Measurements from ENCODE around the gene CRBN.

The CRBN gene

DNA sequence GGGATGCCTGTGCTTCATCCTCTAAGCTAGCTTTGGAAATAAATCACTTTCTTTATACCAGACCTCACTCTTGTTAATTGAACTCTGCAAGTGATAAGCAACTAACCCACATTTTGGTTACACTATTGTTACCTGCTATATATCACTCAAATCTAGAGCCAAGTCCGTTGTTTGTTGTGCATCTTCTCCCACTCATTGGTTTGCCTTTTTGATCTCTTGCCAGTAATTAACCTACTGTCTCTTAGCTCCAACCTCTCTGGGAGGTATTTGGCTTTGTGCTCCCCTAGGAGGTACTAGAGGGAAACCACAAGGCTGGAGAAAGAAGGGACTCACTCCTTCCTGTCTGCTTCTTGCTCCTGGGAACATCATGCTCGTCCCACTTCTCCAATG is 12.8 kb upstream of the CRBN start:
- no peak for DNase-seq (ENCODE audit: low read depth)
- H3K4me3 ChIP-seq (ENCODE audit: low read depth, low read length), result no peak overlapping the region
- TF ChIP-seq CTCF (IDR thresholded peaks at IDR 0.05; ENCODE audit: insufficient read depth, low read depth, low read length, missing control alignments), result no peak

GRCh38 chr3:3191675-3192285 is 12.3 kb upstream of the CRBN start:
- DNase-seq (ENCODE audit: low read depth), result no peak
- H3K4me3 ChIP-seq (ENCODE audit: low read depth, low read length), result no peak overlapping the region
- no peak for TF ChIP-seq CTCF (IDR thresholded peaks at IDR 0.05; ENCODE audit: insufficient read depth, low read depth, low read length, missing control alignments)

- no peak for TF ChIP-seq CTCF (IDR thresholded peaks at IDR 0.05; ENCODE audit: insufficient read depth, low read depth, low read length, missing control alignments)
- no peak for DNase-seq (ENCODE audit: low read depth)
- no peak overlapping the region for H3K4me3 ChIP-seq (ENCODE audit: low read depth, low read length)
Measured at GRCh38 chr3:3189961-3190360, 10.5 kb upstream of the CRBN start.

DNA sequence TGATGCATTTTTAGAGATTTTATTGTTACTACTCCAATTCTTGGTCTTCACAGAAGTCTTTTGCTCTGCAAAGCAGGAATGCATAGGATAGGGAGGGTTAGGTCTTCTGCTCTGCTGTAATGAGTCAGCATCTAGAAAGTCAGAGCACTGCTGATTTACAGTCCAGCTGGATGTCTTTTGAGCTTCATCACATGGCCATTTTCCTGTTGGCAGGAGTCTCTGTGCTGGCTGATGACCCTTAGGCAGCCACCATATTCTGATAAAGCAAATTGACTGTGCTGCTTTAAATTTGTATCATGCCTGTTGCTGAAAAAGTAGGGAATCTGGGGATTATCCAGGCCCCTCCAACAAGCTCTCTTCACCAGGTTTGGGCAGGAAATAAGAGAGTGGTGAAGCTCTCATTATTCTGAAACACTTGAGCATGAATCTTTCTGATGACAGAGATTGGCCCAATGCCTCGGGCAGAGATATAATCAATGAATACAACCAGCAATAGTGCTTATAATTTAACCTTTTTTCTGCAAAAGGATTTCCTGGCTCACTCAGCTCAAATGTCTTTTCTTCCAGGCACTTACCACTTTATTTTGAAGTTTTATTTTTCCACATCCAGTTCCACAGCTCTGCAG is 9.7 kb upstream of the CRBN start:
- H3K4me3 ChIP-seq (ENCODE audit: low read depth, low read length), result no peak overlapping the region
- no peak for DNase-seq (ENCODE audit: low read depth)

DNA sequence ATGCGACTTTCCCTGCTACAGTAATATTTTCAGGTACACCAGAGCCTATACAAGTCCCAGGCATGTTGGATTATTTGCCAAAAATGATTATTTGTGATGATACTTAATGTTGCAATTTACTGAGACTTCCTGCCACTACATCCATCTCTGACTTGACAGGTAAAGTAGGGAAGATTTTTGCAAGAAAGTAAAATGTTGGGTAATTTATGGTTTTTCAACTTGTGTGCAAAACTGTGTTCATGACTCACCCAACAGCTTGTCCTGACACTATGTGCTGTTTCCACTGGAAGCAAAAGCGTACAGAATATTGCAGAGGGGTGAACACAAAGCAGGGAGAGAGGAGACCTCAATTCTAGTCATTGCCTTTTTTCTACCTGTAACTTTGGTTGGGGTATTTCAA is 5.4 kb upstream of the CRBN start:
- no peak overlapping the region for H3K4me3 ChIP-seq (ENCODE audit: low read depth, low read length)
- DNase-seq (ENCODE audit: low read depth), result no peak
- TF ChIP-seq CTCF (IDR thresholded peaks at IDR 0.05; ENCODE audit: insufficient read depth, low read depth, low read length, missing control alignments), result no peak

More for the DNA sequence above, 9.7 kb upstream of the CRBN start:
- no peak for TF ChIP-seq CTCF (IDR thresholded peaks at IDR 0.05; ENCODE audit: insufficient read depth, low read depth, low read length, missing control alignments)

DNA sequence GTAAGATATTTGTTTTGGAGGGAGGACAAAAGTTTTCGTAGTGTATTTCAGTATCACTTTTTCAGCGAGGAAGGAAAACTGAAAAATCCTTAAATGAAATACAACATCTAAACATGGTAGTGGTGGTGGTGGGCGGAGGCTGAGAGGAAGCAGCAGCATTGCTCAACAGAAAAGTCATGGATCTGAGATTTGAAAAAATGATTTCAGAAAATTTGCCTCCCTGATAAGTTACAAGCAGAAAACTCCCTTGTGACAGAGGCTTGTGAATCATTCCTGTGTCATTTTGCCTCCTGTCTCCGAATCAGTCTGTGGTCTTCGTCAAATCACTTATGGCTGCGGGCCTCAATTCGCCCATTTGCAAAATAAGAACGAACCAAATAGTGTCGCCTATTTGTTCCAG is 965 bp upstream of the CRBN start:
- H3K4me3 ChIP-seq (ENCODE audit: low read depth, low read length), result no peak overlapping the region
- no peak for TF ChIP-seq CTCF (IDR thresholded peaks at IDR 0.05; ENCODE audit: insufficient read depth, low read depth, low read length, missing control alignments)
- no peak for DNase-seq (ENCODE audit: low read depth)

Measured in GM12865 (cell line).